WTC11 (cell line): ENCODE data around the gene CROCC2. TPM values are rescaled to one million over a fixed set of nuclear protein-coding genes. Genes with fewer than 3 reads are reported as not detected.

Experiments used
- ATAC-seq: fragments of 200-7000 bp; cut with Tn5 transposase; 2 replicates; pipeline ENCODE4 v1.10.0; 2021; ENCODE audit warnings: mild to moderate bottlenecking, moderate library complexity
- CTCF ChIA-PET: fragments of 300-600 bp; sonication (Branson Sonifier 250); formaldehyde crosslinking; loops from one replicate; lab custom pipeline; 2021; ENCODE audit warnings: antibody characterized with exemption; lab: Charles Lee
- POLR2A ChIA-PET: fragments of 350-600 bp; sonication (Branson Sonifier 250); formaldehyde crosslinking; loops from one replicate; lab custom pipeline; 2021; ENCODE audit warnings: antibody characterized with exemption; lab: Charles Lee
- DNase-seq: peaks from one replicate; pipeline ENCODE4 v3.0.0; 2021; ENCODE audit warnings: low spot score
- H3K27ac Mint-ChIP-seq: 2 replicates; pipeline ENCODE4 v1.8.0; 2021; ENCODE audit warnings: mixed read lengths
- H3K27me3 Mint-ChIP-seq: 2 replicates; pipeline ENCODE4 v1.8.0; 2021; ENCODE audit warnings: low read depth, mild to moderate bottlenecking, moderate library complexity, mixed read lengths
- H3K36me3 Mint-ChIP-seq: 2 replicates; pipeline ENCODE4 v1.8.0; 2021; ENCODE audit warnings: mixed read lengths
- H3K4me1 Mint-ChIP-seq: 2 replicates; pipeline ENCODE4 v1.8.0; 2022; ENCODE audit warnings: mixed read lengths
- H3K4me3 Mint-ChIP-seq: 2 replicates; pipeline ENCODE4 v1.8.0; 2021; ENCODE audit warnings: mild to moderate bottlenecking, moderate library complexity, mixed read lengths
- H3K9me3 Mint-ChIP-seq: 2 replicates; pipeline ENCODE4 v1.8.0; 2021; ENCODE audit warnings: mixed read lengths
- CDX4 ChIP-seq: fragments of 250-450 bp; sonication (Bioruptor Pico); IDR thresholded peaks from 2 replicates; pipeline ENCODE4 v1.9.0; 2021; ENCODE audit warnings: moderate library complexity, mild to moderate bottlenecking, inconsistent platforms, borderline replicate concordance
- CTCF ChIP-seq: fragments of 200-600 bp; IDR thresholded peaks from 2 replicates; pipeline ENCODE4 v1.8.0; 2022; ENCODE audit warnings: antibody characterized with exemption
- E2F5 ChIP-seq: sonication (generic); formaldehyde crosslinking; IDR thresholded peaks from 2 replicates; pipeline ENCODE4 v1.8.1; 2022; ENCODE audit warnings: mild to moderate bottlenecking, moderate library complexity, missing genetic modification reagents
- ETV6 ChIP-seq: sonication (generic); formaldehyde crosslinking; IDR thresholded peaks from 2 replicates; pipeline ENCODE4 v1.8.1; 2022; ENCODE audit warnings: mild to moderate bottlenecking, missing genetic modification reagents
- FOXP1 ChIP-seq: sonication (generic); formaldehyde crosslinking; IDR thresholded peaks from 2 replicates; pipeline ENCODE4 v1.8.0; 2022; ENCODE audit warnings: missing genetic modification reagents, mild to moderate bottlenecking, moderate library complexity, borderline replicate concordance
- HMGXB4 ChIP-seq: sonication (generic); formaldehyde crosslinking; IDR thresholded peaks from 2 replicates; pipeline ENCODE4 v1.8.1; 2023; ENCODE audit warnings: mild to moderate bottlenecking, moderate library complexity, missing genetic modification reagents
- IRF1 ChIP-seq: sonication (generic); formaldehyde crosslinking; IDR thresholded peaks from 2 replicates; pipeline ENCODE4 v1.8.0; 2023; ENCODE audit warnings: missing genetic modification reagents
- JUN ChIP-seq: sonication (generic); formaldehyde crosslinking; IDR thresholded peaks from 2 replicates; pipeline ENCODE4 v1.8.0; 2023; ENCODE audit warnings: mild to moderate bottlenecking, missing genetic modification reagents
- KAT7 ChIP-seq: sonication (generic); formaldehyde crosslinking; IDR thresholded peaks from 2 replicates; pipeline ENCODE4 v1.8.1; 2023; ENCODE audit warnings: missing genetic modification reagents, mild to moderate bottlenecking, borderline replicate concordance
- MAX ChIP-seq: sonication (generic); formaldehyde crosslinking; IDR thresholded peaks from 2 replicates; pipeline ENCODE4 v1.8.0; 2022; ENCODE audit warnings: mild to moderate bottlenecking, missing genetic modification reagents
- NFYB ChIP-seq: sonication (generic); formaldehyde crosslinking; conservative IDR thresholded peaks from 2 replicates; pipeline ENCODE4 v1.8.0; 2022; ENCODE audit warnings: low read depth, missing genetic modification reagents
- OVOL2 ChIP-seq: fragments of 250-450 bp; sonication (Bioruptor Pico); IDR thresholded peaks from 2 replicates; pipeline ENCODE4 v1.9.0; 2021; ENCODE audit warnings: mild to moderate bottlenecking, borderline replicate concordance
- SMAD3 ChIP-seq: sonication (generic); formaldehyde crosslinking; IDR thresholded peaks from 2 replicates; pipeline ENCODE4 v1.8.0; 2022; ENCODE audit warnings: missing genetic modification reagents, mild to moderate bottlenecking, borderline replicate concordance
- SMAD4 ChIP-seq: sonication (generic); formaldehyde crosslinking; IDR thresholded peaks from 2 replicates; pipeline ENCODE4 v1.8.0; 2022; ENCODE audit warnings: mild to moderate bottlenecking, missing genetic modification reagents
- TCF7 ChIP-seq: sonication (generic); formaldehyde crosslinking; IDR thresholded peaks from 2 replicates; pipeline ENCODE4 v1.8.0; 2022; ENCODE audit warnings: mild to moderate bottlenecking, low read depth, missing genetic modification reagents, moderate library complexity
- TEAD4 ChIP-seq: sonication (generic); formaldehyde crosslinking; IDR thresholded peaks from 2 replicates; pipeline ENCODE4 v1.8.0; 2022; ENCODE audit warnings: mild to moderate bottlenecking, missing genetic modification reagents
- TP53 ChIP-seq: sonication (generic); formaldehyde crosslinking; IDR thresholded peaks from 2 replicates; pipeline ENCODE4 v1.8.1; 2023; ENCODE audit warnings: mild to moderate bottlenecking, missing genetic modification reagents
- USF1 ChIP-seq: sonication (generic); formaldehyde crosslinking; IDR thresholded peaks from 2 replicates; pipeline ENCODE4 v1.8.0; 2022; ENCODE audit warnings: mild to moderate bottlenecking, missing genetic modification reagents
- ZBTB21 ChIP-seq: sonication (generic); formaldehyde crosslinking; IDR thresholded peaks from 2 replicates; pipeline ENCODE4 v1.8.1; 2023; ENCODE audit warnings: mild to moderate bottlenecking, missing genetic modification reagents, borderline replicate concordance
- ZNF219 ChIP-seq: sonication (generic); formaldehyde crosslinking; IDR thresholded peaks from 2 replicates; pipeline ENCODE4 v1.8.0; 2023; ENCODE audit warnings: missing genetic modification reagents, mild to moderate bottlenecking, borderline replicate concordance
- ZNF416 ChIP-seq: fragments of 250-450 bp; sonication (Bioruptor Pico); IDR thresholded peaks from 2 replicates; pipeline ENCODE4 v1.9.0; 2021; ENCODE audit warnings: mild to moderate bottlenecking, inconsistent platforms
- ZNF671 ChIP-seq: fragments of 250-450 bp; sonication (Bioruptor Pico); IDR thresholded peaks from 2 replicates; pipeline ENCODE4 v1.8.0; 2021; ENCODE audit warnings: mild to moderate bottlenecking
- total RNA-seq: library from RNA; stranded (reverse); gene quantifications from 3 replicates; pipeline ENCODE4 v1.2.3, GENCODE V29; 2021

Gene CROCC2
- total RNA-seq, 1 experiment from 2014 or later, result not detected

- Mint-ChIP-seq H3K27me3 (no peaks in the 10 kb centered on the region), H3K27ac (no peak overlapping the region), H3K4me1 (no peaks in the 10 kb centered on the region), H3K4me3 (no peak overlapping the region), H3K36me3 (no peaks in the 10 kb centered on the region), H3K9me3 (no peaks in the 10 kb centered on the region)
- POLR2A ChIA-PET, result no interaction called here
- ATAC-seq, result no peak
- no peak for DNase-seq
- TF ChIP-seq HMGXB4, result no peak
- no peak for TF ChIP-seq OVOL2
- no peak for TF ChIP-seq MAX
- TF ChIP-seq ETV6 (CRISPR knock-in tag), result no peak
- TF ChIP-seq, all 79 proteins: peak for 0
- CTCF ChIA-PET, result interaction anchor here (1.9 kb wide), 1 partner anchor 44 kb away, joined by 4 read pairs; no protein-coding TSS in a partner anchor
These were observed 35.9 kb upstream of the CROCC2 start for GRCh38 chr2:240869956-240870875.

- Mint-ChIP-seq H3K4me1 (no peaks in the 10 kb centered on the region), H3K27me3 (no peaks in the 10 kb centered on the region), H3K27ac (0 out of 2 replicates have a peak overlapping the region, but pooled peaks have one; percentile 32), H3K36me3 (no peaks in the 10 kb centered on the region), H3K4me3 (no peak overlapping the region), H3K9me3 (no peaks in the 10 kb centered on the region)
- POLR2A ChIA-PET, result interaction anchor here (0.6 kb wide), 1 partner anchor 483 kb away, joined by 3 read pairs; no protein-coding TSS in a partner anchor
- DNase-seq, result no peak
- ATAC-seq, result no peak
- CTCF ChIA-PET, result no interaction called here
- TF ChIP-seq ZNF671 (CRISPR knock-in tag), result no peak
- no peak for TF ChIP-seq IRF1 (CRISPR knock-in tag)
- TF ChIP-seq FOXP1 (CRISPR knock-in tag), result no peak
- TF ChIP-seq NFYB (CRISPR knock-in tag), result no peak
- TF ChIP-seq CDX4 (CRISPR knock-in tag), result no peak
- TF ChIP-seq ZBTB21 (CRISPR knock-in tag), result no peak
- TF ChIP-seq JUN (CRISPR knock-in tag), result no peak
- TF ChIP-seq TCF7 (CRISPR knock-in tag), result no peak
- TF ChIP-seq CTCF, result no peak
- TF ChIP-seq ZNF416 (CRISPR knock-in tag), result no peak
- TF ChIP-seq TP53 (CRISPR knock-in tag), result no peak
- TF ChIP-seq SMAD3 (CRISPR knock-in tag), result no peak
- TF ChIP-seq SMAD4 (CRISPR knock-in tag), result no peak
- TF ChIP-seq E2F5 (CRISPR knock-in tag), result no peak
- no peak for TF ChIP-seq KAT7 (CRISPR knock-in tag)
- no peak for TF ChIP-seq TEAD4 (CRISPR knock-in tag)
- no peak for TF ChIP-seq OVOL2
- no peak for TF ChIP-seq USF1
- TF ChIP-seq ZNF219 (CRISPR knock-in tag), result no peak
These were observed 34.8 kb upstream of the CROCC2 start for GRCh38 chr2:240871071-240871958.
